HG03342 (cell line): Measurements from ENCODE around the gene JAML.

Experiments
- ATAC-seq: cut with Tn5 transposase; IDR thresholded peaks from one replicate; pipeline ENCODE4 v1.9.1; 2021; ENCODE audit warnings: mild to moderate bottlenecking, moderate library complexity; ENCODE audit not compliant: unreplicated experiment

The JAML gene

DNA sequence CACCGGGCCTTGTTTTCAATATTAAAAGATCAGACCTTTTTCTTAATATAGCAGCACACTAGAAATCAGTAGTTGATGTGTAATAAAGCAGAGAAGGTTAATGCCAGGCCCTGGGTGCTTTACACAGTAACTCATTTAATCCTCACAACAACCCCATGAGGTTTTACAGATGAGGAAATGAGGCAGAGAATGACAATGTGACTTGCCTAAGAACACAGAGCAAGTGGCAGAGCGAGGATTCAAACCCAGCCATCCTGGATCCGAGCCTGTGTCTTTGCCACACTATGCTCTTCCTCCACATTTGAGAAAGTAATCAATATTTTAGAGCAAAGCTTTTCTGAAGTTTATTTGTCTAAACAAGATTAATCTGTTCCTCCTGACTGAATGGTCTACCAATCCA lies 7.2 kb downstream of the JAML start:
- ATAC-seq = no peak

DNA sequence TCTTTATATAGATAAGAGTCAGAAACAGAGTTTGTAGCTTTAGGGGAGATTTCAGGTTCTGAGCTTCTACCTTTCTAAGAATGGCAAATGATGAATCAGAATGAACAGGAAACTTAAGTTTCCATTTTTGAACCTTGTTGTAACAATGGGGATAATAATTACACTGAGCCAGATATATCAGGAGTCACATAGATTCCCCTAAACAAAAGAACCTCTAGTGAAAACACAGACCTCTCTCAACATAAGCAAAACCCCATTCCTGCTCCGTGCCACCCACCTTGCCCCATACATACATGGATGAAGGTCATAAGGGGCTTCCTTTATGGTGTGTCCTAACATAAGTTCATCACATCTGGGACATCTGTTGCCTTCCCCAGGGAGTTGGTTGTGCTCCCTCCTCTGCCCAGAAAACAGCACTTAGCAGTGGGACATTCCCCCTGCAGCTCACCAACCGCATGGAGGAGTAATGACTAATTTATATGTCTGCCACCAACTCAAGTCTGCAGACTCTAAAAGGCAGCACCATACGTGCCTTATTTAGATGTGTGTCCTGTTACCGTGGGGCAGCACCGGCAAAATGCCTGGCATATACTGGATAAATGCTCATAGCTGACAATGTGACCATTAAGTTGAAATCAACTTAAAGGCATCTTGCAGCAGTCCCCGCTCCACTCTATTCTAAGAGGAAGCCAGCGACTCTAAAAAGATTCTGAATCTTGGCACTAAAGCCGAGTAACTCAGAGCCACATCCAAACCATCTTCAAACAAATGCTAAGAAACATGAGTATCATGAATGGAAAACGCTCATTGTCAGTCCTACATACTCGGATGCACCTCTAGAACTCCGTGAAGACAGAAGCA lies 8.0 kb downstream of the JAML start:
- peak; percentile 42 for ATAC-seq

DNA sequence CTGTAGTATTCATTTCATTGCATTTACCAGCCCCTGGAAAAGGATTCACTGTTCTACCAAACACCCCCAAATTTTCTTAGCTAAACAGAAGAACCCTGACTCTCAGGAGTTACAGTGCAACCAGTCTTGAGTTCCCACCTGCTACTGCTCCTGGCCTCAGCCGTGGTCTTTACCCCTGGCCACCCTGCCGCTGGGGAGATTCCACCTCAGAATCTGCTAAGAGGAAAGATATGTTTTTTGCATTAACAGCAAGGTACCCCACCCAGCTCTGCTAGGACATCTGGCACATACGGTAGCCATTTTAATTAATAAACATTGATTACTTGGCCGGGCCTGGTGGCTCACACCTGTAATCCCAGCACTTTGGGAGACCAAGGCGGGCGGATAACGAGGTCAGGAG lies 9.0 kb downstream of the JAML start:
- ATAC-seq = no peak

DNA sequence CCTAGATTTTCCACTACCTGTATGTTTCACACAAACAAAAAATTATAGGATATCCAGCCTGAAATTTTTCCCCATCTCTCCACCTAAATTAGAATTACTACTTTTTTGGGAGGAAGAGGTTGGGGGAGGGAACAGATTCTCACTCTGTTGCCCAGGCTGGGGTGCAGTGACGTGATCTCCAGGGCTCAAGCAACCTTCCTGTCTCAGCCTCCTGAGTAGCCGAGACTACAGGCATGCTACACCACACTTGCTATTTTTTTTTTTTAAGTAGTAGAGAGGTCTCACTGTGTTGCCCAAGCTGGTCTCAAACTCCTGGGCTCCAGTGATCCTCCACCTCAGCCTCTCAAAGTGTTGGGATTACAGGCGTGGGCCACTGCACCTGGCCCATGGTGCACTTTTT lies 9.5 kb downstream of the JAML start:
- ATAC-seq = no peak

DNA sequence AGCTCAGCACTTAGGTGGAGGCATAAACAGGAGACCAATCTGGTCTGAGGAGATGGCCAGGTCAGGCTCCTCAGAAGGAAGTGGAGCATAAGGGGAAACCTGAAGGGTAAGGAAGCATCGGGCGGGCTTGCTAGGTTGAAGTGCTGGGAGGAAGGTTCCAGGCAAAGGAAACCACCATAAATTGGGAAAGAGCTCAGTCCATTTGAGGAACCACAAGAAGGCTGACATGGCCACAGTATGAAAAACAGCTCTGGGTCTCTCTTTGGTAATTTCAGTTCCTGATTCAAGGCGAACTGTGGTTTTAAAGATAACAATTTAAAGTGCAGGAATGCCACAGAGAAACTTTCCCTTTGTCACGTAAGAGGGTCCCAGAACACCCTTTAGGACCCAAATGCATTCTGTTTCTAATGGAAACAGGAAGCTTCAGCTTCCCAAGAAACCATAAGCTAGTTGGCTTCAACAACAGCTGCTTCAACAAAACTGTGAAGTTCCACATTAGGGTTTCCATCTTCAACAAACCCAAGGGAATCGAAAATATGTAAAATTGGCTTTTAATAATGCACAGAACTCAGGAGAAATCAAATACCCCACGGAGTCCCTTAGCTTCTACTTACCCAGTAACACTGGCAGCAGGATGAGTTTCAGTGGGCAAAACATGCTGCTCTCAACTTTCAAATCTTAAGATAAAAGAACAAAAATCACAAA lies 10.4 kb downstream of the JAML start:
- no peak for ATAC-seq

DNA sequence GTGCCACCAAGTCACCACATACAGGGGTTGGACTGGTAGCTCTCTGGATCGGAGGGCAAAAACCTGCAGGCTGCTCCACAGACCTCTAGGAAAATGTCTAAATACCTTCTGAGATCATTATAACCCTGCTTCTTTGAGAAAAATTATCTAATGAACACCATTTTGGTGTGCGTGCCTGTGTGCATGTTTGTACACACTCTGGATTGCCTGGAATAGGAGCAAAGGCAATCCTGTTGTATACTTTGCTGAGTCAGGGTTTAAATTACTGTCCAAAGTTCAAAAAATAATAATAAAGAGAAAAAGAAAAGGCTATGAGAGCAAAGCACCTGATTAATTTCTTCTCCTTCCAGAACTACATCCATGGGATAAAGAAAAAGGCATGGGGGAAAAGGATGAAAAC lies 11.0 kb downstream of the JAML start:
- ATAC-seq = no peak

DNA sequence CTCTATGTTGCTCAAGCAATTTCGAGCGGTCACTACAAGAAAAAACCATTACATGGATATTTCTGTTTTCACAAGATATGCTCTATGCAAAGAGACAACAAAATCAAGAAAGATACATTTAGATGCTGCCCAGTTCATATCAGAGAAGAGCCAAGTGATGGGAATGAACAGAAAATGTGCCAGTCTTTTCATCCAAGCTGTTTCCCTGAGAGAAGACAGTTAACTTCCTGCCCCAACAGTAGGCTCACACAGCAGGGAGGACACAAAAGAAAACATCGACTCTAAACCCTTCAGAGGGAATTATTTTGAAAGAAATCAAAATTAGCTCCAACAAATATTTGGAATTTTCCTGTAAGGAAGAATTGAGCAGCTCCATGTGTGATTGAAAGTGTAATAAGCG lies 11.6 kb downstream of the JAML start:
- ATAC-seq = no peak

DNA sequence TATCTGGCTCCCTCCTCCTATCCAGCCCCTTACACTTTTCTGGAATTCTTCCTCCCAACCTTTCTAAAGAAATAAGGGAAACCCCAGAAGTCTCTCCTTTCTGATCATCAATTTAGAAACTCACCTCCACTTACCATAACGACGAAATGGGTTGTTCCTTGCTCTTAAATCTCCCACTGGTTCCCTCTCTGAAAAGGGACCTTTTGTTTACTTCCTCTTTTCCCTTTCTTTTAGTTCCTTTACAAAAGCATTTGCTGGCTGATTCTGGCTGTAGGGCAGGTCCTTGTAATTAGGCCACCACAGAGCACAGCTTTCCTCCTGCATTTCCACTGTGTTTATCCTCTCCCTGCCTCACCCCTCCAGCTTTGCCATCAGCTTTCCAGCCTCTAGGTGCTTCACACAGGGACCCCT lies 12.0 kb downstream of the JAML start:
- ATAC-seq = no peak

DNA sequence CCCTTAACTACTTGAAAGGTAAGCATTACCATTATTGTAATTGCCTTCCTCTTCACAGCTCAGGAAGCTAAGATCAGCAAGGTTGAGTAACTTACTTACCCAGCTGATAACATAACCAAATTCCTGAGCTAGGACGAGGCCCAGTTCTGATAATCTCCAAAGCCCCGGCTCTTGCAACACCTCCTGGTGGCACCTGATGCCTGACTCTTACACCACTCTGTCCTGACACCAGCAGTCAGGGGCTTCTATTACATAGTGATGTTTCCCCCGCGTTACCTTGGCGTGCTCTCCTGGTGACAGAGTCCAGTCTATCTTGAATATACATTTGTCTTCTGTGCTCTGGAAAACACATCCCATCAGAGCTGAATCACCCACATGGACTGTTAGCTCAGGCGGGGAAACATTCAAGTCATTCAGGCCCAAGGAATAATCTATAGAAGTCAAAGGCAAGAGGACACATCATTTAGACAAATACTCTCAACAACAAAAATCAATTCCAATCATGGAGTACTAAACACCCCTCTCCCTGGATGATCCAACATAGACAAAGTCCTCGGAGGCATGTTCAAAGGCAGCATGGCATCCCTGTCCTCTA lies 12.6 kb downstream of the JAML start:
- ATAC-seq = no peak

DNA sequence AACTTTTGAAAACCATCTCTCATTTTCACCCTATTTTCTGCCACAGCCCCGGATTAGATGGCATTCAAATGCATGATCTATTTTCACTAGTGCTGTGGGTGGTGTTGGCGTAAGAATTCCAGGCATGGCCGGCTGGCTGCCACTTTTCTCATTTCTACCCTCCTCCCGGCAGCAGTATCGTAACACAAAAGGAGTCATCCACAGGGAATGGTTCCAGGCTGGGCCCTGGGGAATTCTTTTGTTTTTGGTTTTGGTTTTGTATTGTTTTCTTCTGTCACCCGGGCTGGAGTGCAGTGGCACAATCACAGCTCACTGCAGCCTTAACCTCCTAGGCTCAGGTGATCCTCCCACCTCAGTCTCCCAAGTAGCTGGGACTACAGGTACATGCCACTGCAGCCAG lies 13.8 kb downstream of the JAML start:
- no peak for ATAC-seq

DNA sequence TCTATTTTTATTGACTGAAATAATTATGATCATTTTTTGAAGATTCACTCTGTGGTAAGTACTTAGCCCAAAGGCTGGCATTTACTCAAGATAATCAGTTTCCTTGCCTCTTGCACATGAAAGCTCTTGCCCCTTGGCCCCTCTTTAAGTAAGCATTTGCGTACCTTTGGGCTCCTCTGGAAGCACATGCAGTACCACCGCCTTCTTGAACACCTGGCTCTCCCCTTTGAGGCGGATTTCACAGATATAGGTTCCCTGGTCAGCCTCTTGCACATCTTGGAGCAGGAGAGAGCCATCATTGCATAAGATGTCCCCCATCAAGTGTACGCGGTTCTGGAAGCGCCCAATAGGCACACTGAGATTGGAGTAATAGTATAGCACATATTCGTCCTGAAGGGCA lies 14.5 kb downstream of the JAML start:
- ATAC-seq = no peak

DNA sequence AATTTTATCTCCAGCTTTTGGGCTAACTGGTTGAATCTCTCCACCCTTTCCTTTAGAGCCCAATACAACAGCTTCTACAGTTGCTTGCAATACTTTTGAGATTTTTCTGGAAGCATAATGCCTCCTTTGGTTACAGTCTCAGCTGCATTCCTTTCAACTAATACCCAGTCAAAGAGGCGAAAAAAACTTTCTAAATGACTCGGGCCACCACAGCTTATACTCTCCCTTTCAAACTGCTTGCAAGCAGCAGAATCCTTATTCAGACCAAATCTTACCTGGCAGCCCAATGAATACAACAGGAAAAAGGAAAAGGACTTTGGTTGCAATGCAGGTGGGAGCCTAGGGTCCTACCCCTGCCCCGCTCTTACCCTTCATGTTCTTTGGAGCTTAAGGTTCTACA lies 15.8 kb downstream of the JAML start:
- ATAC-seq = no peak

DNA sequence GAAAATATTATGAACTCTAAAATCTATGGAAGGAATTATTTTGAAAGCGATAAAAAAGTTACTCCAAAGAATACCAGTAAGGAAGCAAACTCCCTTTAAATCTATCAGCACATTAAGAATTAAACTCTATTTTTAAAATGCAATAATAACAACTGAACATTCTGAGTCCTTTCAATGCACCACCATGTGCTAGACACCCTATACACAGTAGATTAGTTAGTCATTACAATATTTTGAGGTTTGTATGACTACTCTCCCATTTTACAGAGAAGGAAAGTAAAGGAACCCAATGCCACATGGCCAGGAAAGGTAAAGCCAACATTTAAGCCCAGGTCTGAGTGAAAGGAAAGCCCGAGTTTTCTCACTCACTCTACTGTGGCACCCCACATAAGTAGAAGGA lies 17.7 kb downstream of the JAML start:
- no peak for ATAC-seq

DNA sequence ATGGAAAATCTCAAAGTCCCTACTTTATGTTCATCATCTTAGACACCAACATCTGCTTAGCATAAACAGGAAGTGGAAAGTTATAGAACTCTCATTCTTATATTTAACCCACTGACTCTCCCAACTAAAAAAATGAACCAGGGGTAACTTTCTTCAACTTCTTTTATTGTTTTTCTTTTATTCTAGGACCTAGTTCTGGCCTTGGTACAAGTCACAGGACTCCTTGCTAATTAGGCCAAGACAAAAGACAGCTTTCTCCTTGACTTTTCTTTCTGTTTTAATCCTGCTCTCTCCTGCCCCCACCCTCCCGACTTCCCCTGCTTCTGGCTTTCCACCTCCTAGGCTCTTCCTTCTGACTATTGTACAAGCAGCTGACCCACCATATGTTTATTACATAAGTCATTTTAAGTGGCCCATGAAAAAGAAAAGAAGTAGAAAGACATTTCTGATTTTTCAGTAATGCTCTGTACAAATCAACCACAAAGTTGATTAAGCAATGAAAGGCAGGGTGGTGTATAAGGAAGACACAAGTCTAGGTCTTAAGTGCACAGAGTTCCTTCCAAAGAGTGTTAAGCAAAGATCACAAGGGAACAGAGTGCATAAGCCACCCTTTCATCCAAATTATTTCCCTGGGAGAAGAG lies 18.3 kb downstream of the JAML start:
- ATAC-seq = no peak

DNA sequence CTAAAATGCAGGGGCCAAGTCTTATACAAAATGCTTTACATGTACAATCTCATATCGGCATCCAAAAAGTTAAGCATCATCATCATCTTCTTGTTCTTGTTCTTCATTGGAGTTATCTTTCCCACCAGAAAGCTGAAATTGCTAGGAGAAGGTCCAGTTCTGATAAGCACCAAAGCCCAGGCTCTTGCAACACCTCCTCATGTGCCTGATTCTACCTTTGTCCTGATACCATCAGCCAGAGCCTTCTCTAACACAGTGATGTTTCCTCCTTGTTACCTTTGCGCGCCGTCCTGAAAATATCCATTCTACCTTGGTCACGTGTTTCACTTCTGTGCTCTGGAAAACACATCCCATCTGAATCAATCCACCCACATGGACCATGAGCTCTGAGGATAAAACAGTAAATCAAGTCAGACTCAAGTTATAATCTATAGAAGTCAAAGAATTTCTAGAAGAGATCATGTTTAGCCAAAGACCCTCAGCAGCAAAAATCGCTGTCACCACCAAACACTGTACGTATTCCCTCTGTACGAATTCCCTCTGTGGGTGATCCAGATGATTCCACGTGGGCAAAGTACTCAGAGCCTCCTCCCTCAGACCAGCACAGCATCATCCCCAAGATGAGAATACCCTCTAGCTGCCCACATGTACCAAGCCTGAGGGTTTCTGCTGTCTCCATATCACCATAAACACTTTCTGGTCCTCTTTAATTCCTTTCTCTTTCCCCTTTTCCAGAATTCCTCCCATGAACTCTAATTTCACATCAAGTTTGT lies 19.0 kb downstream of the JAML start:
- no peak for ATAC-seq

DNA sequence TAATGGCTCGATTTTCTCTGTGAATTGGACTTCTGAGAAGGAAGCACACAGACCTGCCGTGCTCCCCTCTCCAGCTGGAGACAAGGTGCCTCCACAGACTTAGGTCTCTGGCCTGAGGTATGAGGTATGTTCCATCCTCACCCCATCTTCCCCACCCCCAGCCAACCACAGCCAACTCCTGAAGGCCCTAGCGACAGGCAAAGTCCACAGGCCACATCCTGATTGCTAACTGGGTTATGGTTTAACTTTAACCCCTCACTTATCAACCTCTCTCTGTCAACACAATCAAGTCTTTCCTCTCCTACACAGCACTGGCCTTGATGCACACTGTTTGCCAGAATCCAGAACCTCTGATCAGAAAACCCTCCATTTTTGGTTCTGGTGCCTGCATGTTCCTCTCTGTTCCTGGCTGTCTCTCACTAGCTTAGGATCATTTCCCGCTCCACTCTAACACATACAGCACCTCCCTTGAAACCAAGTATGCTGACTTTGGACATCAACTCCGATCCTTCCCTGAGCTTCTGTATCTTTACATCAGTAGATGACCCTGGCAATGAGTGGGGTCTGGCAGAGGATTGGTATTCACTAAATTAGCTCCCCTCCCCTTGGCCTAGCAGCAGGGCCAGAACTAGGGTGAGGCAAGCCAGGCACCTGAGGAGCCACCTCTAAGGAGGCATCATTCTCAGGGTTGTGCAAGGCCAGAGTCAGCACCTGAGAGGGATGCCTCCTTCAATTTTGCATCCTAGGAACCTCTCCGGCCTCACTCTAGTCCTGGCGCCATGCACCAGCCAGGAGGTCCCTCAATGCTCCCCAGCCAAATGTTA lies 22.0 kb downstream of the JAML start:
- ATAC-seq = no peak

DNA sequence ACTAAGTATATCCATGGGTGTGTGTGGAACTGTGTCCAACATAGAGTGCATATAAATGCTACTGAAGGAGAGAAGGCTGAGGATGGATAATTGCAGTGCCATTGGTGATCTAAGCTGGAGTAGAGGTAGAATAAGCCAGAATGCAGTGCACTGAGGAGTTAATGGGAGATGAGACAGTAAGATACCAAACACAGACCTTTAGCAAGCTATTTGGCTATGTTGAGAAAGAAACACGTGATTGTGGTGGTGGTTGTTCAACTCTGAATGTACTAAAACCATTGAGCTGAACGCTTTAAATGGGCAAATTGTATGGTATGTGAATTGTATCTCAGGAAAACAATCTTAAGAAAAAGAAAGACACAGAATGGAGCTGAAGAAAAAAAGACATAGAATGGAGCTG lies 22.8 kb downstream of the JAML start:
- ATAC-seq = no peak

DNA sequence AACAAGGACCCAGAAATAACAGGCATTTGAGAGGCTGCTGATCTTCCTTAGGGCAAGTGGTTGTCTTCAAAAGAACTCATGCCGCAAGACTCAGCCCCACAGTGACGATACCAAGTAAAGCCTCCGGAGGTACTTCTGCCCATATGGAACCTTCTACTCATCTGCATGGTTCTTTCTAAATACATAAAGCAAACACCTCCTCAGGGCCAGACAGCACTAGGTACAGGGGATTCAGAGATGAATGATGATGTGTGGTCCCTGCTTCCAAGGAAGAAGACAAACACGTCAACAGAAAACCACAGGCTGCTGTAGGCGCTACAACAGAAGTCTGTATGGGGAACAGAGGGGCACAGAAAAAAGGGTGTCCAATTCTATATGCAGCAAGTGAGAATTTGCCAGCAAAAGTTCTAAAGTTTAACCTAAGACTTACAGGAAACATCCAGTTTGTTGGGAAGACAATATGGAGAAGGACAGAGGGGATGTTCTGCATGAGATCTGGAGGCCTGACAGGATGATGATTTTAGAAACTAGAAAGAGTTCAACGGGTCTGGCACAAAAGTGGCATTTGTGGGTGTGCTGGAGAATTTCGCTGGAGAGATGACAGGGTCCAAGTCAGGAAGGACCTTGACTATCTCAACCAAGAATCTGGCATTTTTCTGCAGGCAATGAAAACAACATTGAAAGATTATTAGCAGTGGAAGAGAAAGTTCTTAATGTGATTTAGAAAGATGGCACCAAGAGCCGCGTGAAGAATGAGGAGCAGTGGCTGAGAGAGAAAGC lies 23.7 kb downstream of the JAML start:
- ATAC-seq = no peak

DNA sequence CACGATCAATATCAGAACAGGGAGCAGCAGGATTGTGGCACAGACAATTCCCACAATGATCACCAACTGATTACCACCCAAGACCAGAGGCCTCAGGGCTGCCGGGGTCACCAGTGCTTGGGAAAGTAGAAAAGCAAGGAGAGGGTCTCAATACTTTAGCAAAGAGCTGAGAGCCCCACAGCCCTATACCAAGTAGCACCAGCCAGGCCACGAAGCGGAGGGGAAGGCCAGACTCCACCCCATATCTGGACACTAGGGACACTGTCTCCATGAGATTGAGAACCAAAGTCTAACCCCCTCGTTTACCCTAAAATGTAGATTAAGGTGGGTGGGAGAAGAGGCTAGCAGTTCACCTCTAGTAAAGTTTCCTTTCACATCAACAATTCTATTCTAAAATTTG lies 24.3 kb downstream of the JAML start:
- no peak for ATAC-seq
